HG03457 (cell line): ENCODE data around the gene TMEM145.

Experiments
- ATAC-seq: cut with Tn5 transposase; IDR thresholded peaks from one replicate; pipeline ENCODE4 v1.9.1; 2021; ENCODE audit warnings: moderate number of reproducible peaks; ENCODE audit not compliant: unreplicated experiment

Gene TMEM145

DNA sequence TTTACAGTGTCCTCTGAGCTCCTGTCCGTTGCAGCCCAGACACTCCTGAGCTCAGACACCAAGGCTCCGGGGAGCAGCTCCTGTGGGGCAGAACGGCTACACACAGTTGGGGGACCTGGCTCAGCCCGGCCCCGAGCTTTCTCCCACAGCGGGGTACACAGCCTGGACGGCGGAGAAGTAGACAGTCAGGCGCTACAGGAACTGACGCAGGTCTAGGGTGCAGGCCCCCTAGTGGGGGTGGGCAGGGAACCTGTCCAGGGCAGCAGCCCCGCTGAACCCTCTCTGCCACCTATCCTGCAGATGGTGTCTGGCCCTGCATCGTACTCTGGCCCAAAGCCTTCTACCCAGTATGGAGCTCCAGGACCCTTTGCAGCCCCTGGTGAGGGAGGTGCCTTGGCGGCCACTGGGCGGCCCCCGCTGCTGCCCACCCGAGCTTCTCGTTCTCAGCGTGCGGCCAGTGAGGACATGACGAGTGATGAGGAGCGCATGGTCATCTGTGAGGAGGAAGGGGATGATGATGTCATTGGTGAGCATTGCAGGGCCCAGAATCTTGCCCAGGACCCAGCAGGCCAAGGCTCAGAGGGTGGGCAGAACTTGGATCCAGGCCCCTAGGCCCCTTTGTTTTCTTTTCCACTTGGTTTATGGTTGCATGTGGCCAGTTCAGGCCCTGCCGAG lies 24.1 kb upstream of the TMEM145 start:
- no peak for ATAC-seq

DNA sequence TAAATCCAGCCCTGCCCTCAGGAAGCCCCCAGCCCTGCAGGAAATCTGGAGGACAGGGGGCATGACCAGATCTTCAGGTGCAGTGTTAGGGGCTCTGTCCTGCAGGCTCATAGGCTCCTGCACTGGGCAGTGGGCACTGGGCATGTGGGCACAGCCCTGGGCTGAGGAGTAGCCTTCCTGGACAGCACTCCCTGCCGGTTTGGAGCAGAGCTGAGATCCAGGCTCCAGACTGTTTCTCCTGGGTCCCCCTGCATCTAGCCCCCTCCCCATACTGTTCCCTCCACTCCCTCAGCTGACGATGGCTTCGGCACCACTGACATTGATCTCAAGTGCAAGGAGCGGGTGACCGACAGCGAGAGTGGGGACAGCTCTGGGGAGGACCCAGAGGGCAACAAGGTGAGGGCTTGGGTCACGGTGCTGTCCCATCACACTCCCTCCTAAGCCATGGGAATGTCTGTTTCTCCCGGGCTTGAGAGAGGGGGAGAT lies 23.5 kb upstream of the TMEM145 start:
- ATAC-seq, result no peak

DNA sequence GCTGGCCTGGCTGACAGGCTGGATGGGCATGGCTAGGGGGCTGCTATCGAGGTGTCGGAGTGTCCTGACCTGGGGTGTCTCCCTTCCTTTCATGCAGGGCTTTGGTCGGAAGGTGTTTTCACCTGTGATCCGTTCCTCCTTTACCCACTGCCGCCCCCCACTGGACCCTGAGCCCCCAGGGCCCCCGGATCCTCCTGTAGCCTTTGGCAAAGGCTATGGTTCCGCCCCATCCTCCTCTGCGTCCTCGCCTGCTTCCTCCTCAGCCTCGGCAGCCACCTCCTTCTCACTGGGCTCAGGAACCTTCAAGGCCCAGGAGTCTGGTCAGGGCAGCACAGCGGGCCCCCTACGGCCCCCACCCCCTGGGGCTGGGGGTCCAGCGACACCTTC lies 23.0 kb upstream of the TMEM145 start:
- ATAC-seq, result no peak

DNA sequence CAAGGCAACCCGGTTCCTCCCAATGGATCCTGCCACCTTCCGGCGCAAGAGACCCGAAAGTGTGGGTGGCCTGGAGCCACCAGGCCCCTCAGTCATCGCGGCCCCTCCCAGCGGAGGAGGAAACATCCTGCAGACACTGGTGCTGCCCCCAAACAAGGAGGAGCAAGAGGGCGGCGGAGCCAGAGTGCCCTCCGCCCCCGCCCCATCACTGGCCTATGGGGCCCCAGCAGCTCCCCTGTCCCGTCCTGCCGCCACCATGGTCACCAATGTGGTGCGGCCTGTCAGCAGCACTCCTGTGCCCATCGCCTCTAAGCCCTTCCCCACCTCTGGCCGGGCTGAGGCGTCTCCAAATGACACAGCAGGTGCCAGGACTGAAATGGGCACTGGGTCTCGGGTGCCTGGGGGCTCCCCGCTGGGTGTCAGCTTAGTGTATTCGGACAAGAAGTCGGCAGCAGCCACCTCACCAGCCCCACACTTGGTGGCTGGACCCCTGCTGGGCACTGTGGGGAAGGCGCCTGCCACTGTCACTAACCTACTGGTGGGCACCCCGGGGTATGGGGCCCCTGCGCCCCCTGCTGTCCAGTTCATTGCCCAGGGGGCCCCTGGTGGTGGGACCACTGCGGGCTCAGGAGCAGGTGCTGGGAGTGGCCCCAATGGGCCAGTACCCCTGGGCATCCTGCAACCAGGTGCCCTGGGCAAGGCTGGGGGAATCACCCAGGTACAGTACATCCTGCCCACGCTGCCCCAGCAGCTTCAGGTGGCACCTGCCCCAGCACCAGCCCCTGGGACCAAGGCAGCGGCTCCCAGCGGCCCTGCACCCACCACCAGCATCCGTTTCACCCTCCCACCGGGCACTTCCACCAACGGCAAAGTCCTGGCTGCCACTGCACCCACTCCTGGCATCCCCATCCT lies 22.3 kb upstream of the TMEM145 start:
- no peak for ATAC-seq

DNA sequence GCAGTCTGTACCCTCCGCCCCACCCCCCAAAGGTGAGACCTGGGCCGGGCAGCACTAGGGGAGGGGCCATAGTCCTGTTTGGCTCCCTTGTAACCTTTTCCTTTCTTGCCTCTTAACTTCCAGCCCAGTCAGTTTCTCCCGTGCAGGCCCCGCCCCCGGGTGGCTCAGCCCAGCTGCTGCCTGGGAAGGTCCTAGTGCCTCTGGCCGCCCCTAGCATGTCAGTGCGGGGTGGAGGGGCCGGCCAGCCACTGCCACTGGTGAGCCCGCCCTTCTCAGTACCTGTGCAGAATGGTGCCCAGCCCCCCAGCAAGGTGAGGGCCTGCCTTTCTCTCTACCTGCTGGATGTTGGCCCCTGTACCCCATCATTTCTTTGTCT lies 21.7 kb upstream of the TMEM145 start:
- no peak for ATAC-seq

DNA sequence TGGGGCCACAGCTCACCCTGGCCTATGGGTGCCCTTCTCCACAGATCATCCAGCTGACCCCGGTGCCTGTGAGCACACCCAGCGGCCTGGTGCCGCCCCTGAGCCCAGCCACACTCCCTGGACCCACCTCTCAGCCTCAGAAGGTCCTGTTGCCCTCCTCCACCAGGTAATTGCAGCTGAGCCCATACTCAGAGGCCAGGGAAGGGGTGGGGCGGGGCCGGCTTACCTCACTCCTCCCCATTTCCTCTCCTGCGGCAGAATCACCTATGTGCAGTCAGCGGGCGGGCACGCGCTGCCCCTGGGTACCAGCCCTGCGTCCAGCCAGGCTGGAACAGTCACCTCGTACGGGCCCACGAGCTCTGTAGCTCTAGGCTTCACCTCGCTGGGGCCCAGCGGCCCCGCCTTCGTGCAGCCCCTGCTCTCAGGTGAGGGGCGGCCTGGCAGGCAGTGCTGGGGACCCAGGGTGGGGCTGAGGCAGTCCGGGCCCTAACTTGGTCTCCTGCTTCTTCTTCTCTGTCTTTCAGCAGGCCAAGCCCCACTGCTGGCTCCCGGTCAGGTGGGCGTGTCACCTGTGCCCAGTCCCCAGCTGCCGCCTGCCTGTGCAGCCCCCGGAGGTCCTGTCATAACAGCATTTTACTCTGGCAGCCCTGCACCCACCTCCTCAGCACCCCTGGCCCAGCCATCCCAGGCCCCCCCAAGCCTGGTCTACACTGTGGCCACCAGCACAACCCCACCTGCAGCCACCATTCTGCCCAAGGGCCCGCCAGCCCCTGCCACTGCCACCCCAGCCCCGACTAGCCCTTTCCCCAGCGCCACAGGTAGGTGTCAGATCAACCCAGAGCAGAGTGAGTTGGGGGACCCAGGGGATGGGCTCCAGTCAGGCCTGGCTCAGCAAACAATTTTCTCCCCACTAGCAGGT lies 20.8 kb upstream of the TMEM145 start:
- ATAC-seq, result no peak

DNA sequence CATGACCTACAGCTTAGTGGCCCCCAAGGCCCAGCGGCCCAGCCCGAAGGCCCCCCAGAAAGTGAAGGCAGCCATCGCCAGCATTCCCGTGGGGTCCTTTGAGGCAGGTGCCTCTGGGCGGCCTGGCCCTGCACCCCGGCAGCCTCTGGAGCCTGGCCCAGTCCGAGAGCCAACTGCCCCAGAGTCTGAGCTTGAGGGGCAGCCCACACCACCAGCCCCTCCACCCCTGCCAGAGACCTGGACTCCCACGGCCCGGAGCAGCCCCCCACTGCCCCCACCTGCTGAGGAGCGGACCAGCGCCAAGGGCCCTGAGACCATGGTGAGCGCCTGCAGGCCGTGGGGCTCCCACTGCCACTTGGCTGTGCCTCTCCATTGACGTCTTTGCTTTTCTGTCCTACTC lies 20.1 kb upstream of the TMEM145 start:
- no peak for ATAC-seq

DNA sequence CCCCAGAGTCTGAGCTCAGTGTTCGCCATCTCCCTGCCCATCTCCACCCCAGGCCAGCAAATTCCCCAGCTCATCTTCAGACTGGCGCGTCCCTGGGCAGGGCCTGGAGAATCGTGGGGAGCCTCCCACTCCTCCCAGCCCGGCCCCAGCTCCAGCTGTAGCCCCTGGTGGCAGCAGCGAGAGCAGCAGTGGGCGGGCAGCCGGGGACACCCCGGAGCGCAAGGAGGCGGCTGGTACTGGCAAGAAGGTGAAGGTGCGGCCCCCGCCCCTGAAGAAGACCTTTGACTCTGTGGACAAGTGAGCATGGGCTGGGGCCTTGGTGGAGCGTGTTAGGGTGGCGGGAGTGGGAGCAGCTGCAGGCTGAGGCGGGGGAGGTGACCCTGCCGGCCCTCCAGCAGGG lies 19.6 kb upstream of the TMEM145 start:
- ATAC-seq, result no peak

DNA sequence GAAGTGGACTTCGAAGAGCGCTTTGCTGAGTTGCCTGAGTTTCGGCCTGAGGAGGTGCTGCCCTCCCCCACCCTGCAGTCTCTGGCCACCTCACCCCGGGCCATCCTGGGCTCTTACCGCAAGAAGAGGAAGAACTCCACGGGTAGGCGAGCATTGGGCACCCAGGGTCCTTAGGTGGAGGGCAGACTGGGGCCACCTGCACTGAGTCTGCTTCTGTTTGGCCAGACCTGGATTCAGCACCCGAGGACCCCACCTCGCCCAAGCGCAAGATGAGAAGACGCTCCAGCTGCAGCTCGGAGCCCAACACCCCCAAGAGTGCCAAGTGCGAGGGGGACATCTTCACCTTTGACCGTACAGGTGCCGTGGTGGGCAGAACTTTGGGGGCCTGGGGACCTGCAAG lies 19.2 kb upstream of the TMEM145 start:
- no peak for ATAC-seq

DNA sequence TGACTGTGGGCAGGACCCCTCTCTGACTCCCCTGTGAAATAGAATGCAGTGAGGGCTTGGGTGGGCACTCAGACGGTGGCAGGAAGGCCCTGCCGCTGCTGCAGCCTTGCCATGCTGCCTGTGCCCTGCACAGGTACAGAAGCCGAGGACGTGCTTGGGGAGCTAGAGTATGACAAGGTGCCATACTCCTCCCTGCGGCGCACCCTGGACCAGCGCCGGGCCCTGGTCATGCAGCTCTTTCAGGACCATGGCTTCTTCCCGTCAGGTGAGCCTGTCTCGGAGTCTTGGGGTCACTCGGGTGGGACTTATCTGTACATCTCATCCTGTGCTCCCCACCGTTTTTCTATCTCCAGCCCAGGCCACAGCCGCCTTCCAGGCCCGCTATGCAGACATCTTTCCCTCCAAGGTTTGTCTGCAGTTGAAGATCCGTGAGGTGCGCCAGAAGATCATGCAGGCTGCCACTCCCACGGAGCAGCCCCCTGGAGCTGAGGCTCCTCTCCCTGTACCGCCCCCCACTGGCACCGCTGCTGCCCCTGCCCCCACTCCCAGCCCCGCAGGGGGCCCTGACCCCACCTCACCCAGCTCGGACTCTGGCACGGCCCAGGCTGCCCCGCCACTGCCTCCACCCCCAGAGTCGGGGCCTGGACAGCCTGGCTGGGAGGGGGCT lies 18.5 kb upstream of the TMEM145 start:
- ATAC-seq, result no peak

DNA sequence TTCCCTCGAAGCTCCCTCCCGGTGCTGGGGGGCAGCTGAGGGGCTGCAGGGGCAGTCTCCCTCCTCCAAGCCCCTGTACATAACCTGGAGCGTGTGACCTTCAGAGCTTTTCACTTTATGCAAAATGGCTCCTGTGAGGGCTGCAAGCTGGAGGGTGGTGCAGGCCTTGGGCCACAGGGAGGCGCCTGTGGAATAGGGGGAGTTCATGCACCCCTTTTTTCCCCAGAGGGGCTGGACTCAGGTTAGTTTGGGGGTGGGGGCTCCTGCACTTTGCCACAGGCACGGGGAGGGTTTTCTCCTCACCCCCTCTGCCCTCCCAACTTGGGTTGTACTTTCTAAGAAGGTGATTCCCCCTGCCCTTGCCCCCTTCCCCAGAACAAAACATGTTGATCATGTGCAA lies 17.8 kb upstream of the TMEM145 start:
- ATAC-seq, result no peak

DNA sequence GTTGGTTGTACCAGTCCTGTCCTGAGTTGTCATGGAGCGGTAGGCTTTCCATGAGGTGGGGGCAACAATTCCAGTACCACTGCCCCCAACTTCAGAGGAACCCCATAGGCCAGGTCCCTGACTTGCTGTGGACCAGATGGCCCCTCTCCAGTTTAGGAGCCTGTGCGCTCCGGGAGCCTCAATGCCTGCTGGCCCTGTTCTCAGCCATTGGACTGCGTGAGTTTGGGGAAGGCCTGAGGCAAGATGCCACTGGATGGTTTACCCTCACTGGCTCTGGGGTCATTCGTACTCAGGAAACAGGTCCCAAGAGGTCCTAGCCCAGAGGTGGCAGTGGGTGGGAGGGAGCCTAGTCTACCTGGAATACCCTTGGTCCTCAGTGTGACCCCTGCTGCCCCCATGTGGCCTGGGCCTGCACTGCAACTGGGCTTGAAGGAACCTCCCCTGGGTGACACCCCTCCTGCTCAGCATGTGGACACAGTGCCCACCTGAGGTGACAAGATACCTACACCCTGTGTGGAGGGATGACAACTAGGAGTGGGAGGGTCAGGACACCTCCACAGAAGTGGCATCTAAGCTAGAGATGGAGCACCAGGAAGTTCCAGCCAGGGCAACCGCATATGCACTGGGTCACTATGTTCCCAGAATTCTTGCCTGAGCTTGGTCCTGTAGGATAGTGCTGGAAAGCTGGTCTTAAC lies 17.1 kb upstream of the TMEM145 start:
- ATAC-seq, result no peak

DNA sequence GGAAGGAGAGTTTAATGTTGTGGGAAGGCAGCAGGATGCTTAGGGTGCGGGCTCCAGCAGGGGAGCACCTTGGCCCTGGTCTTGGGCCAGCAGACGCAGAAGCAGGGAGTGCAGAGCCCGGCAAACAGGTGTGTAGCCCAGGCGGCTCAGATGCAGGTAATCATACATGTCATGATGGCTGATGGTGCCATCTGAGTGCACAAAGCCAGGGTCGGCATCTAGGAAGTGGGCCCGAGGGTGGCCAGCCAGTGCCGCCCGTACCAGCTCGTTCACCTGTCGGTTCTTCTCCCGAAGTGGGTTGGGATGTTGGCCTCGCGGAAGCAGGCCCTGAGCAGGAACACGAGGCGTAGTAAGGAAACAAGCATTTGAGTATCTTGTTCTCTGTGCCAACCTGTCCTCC lies 16.1 kb upstream of the TMEM145 start:
- no peak for ATAC-seq

DNA sequence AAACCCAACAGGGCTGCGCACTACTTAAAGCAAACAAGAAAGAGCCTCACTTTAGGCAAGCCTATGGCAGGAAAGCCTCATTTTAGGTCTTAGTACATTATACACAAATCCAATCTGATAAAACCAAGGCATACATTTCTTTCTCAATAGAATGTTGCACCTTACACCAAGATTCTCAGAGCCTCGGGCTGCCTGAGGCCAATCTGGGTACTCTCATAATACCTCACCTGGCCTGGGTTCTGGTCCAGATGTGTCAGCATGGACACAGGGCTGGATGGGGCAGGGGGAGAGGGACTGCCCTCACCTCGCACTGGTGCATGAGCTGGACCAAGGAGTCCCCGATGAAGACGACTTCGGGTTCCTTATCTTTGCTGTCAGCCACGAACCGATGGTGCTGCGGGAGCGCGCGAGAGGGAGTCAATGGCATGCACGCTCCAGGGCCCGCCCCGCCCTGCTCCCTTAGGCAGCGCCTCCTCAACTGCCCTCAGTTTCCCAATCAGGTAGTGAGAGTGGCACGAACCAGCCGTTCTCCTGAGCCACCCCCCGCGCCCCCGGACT lies 11.4 kb upstream of the TMEM145 start, which contains the start of gene PRR19:
PRR19 (plus strand) TSS at position 487 of the 558 bp plus-strand sequence. CDS start 7,453 bp downstream, outside the sequence.
- no peak for ATAC-seq

DNA sequence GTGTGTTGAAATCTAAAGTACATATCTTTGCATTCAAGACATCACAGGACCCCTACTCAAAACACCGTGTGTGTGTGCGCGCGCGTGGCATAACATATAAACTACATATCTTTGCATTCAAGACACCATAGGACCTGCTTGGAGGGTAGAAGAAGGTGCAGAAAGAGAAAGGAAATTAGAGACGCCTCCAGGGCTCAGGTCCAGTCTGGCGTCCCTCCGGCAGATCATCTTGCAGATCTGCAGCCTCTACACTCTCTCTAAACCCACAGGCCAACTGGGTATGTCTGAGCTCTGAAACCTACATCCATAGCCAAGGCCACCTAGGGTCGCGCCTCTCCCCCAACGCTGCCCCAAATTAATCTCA lies 10.0 kb upstream of the TMEM145 start:
- no peak for ATAC-seq

DNA sequence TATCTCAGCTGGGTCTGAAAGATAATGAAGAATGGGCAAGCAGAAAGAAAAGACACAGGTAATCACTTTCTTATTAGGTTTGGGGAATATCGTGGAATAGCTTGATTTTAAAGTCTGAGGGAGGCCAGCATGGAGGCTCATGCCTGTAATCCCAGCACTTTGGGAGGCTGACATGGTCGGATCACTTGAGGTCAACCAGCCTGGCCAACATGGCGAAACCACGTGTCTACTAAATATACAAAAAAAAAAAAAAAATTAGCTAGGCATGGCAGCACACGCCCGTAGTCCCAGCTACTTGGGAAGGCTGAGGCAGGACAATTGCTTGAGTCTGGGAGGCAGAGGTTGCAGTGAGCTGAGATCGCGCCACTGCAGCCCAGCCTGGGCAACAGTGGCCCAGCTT lies 9.2 kb upstream of the TMEM145 start:
- ATAC-seq, result no peak

DNA sequence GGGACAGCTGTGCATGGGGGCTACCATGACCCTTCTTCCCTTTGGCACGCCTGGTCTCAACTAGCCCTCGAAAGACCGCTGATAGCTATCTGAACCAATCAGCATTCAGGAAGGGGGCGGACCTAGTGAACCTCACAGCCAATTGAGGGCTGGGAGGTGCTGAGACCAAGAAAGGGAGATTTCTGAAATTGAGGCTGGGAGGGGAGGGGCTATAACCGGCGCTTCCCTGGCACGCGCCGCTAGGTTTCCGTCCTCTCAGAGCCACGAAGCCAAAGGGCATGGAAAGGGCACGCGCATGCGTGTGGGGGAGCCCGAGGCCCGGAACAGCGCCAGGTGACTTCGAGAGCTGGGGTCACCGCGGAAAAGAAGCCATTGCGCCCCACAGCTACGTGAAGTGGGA lies 6.5 kb upstream of the TMEM145 start:
- no peak for ATAC-seq

DNA sequence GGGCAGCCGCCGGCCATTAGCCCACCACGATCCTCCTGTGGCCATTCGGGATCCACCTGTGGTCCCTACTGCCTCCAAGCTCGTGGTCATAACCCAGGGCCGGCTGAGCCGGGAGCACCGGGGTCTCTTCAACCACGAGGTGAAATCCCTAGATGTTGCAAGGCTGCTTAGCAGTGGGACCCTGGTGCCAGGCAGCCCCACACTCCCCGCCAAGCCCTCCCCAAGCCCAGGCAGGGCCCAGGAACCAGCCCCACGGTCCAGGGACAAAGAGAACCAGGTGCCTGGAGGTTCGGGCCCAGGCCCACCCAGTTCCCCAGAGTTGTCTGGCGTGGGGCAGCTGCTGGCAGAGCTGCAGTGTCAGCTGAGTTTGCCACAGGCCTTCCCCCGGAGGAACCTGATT lies 3.4 kb upstream of the TMEM145 start:
- ATAC-seq, result no peak

DNA sequence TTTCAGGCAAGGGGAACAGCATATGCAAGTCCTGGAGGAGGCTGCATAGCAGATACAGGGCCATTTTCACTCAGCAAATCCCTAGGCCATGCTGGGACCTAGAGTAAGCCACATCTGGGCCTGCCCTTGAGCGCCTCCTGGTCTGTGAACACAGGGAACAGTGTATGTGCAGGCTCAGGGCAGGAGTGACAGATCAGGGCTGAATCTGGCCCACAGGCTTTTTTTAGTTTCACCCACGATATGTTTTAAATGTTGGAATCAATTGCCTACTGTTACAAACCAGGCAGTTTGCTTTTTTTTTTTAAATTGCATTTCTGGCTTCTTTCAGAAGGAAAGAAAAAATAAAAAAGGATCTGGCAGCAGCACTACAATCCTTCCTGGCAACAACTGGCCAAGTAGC lies 1.5 kb upstream of the TMEM145 start:
- ATAC-seq, result no peak

DNA sequence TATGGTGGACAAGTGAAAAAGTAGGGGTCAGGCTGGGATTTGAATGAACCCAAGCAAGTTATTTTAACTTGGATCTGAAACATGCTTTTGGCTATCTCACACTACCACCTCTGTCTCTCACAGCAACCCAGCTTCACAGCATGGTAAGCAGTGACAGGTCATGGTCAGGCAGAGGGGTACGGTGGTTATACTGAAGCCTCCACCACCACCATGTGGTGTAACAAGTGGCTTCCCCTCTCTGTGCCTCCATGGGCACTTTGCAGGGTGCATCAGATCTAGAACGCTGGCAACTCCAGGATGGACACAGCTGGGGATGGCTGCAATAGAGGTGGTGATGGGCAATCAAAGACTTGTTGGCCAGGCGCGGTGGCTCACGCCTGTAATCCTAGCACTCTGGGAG lies 739 bp upstream of the TMEM145 start:
- no peak for ATAC-seq
